GM12878 (cell line): ENCODE measurements around the gene SPINDOC. TPM values are rescaled to one million over a fixed set of nuclear protein-coding genes. Genes with fewer than 3 reads are reported as not detected.
A peak's percentile ranks its signal among the peaks of the same experiment; 100 is the strongest.

ENCODE experiments used
- CHD2 ChIP-seq: IDR thresholded peaks from 2 replicates; pipeline ENCODE4 v1.6.1; 2011; ENCODE audit warnings: low read depth, low read length, improper control_type of control experiment, borderline replicate concordance
- FOS ChIP-seq: IDR thresholded peaks from 3 replicates; pipeline ENCODE4 v1.6.1; 2011; ENCODE audit warnings: borderline replicate concordance; ENCODE audit not compliant: insufficient read length; ENCODE audit errors: extremely low read depth
- GATAD2B ChIP-seq: fragments of 450-650 bp; conservative IDR thresholded peaks from 2 replicates; pipeline ENCODE4 v1.6.1; 2017; ENCODE audit warnings: low read depth, mild to moderate bottlenecking, moderate library complexity
- HDAC2 ChIP-seq: fragments of 200-600 bp; sonication (generic); IDR thresholded peaks from 2 replicates; pipeline ENCODE4 v1.6.1; 2017
- LARP7 ChIP-seq: fragments of 450-650 bp; IDR thresholded peaks from 2 replicates; pipeline ENCODE4 v1.6.1; 2017; ENCODE audit warnings: mild to moderate bottlenecking
- NBN ChIP-seq: fragments of 450-650 bp; IDR thresholded peaks from 2 replicates; pipeline ENCODE4 v1.6.1; 2016
- NRF1 ChIP-seq: conservative IDR thresholded peaks from 2 replicates; pipeline ENCODE4 v1.6.1; 2011; ENCODE audit warnings: mild to moderate bottlenecking, low read depth, low read length, improper control_type of control experiment
- PML ChIP-seq: IDR thresholded peaks from 2 replicates; pipeline ENCODE4 v1.6.1; 2012; ENCODE audit warnings: low read length, inconsistent platforms
- RAD21 ChIP-seq: IDR thresholded peaks from 2 replicates; pipeline ENCODE4 v1.6.1; 2011; ENCODE audit warnings: mild to moderate bottlenecking, low read depth, low read length, moderate library complexity; ENCODE audit not compliant: insufficient read depth
- RUNX3 ChIP-seq: IDR thresholded peaks from 2 replicates; pipeline ENCODE4 v1.6.1; 2012; ENCODE audit warnings: low read length, inconsistent platforms
- SREBF2 ChIP-seq: IDR thresholded peaks from 2 replicates; pipeline ENCODE4 v1.6.1; 2012; ENCODE audit warnings: mild to moderate bottlenecking, low read length
- WRNIP1 ChIP-seq: IDR thresholded peaks from 2 replicates; pipeline ENCODE4 v1.6.1; 2011; ENCODE audit warnings: low read depth, low read length, improper control_type of control experiment, borderline replicate concordance
- ZNF274 ChIP-seq: IDR thresholded peaks from one replicate; pipeline ENCODE4 v1.8.0; 2011; ENCODE audit not compliant: insufficient read length, insufficient read depth
- polyA plus RNA-seq, 11 experiments: library from polyadenylated mRNA; depleted of rRNA in 4 of 11; unstranded in 6 of 11; stranded (reverse) in 5 of 11; fragments of >200 nt; fragmentation: Nextera tagmentation in 4 of 11; fragmentation: Illumina TruSeq in 1 of 11; extraction: Ambion mirVana in 4 of 11; extraction: Trizol in 1 of 11; gene quantifications; 1 replicate in 1 of 11; 2 replicates in 10 of 11; pipeline versions ENCODE4 v1.2.1 to v1.2.3, GENCODE V29; 2011 to 2016; ENCODE audit warnings: inconsistent platforms in 2 of 11, missing spikeins in 2 of 11, low read depth in 1 of 11
- total RNA-seq, 4 experiments: library from RNA; depleted of rRNA in 3 of 4; stranded (reverse); fragments of >200 nt in 3 of 4; fragmentation: Illumina TruSeq in 1 of 4; extraction: Trizol in 1 of 4; gene quantifications; 2 replicates each; pipeline versions ENCODE4 v1.2.1 to v1.2.3, GENCODE V29; 2013 to 2021
- TF ChIP-seq, protein P1 (sequence below): fragments of 450-650 bp; formaldehyde crosslinking; IDR thresholded peaks from 2 replicates; pipeline ENCODE4 v1.5.0; 2022; ENCODE audit warnings: mild to moderate bottlenecking, missing genetic modification characterization
- TF ChIP-seq, protein P2 (sequence below): IDR thresholded peaks from 2 replicates; pipeline ENCODE4 v1.6.1; 2011; ENCODE audit warnings: low read depth, mild to moderate bottlenecking, low read length, moderate library complexity, borderline replicate concordance; ENCODE audit errors: extremely low read depth
- TF ChIP-seq, protein P3 (sequence below): fragments of 150-350 bp; IDR thresholded peaks from 2 replicates; pipeline ENCODE4 v1.6.1; 2016; ENCODE audit warnings: low read depth, low read length
- TF ChIP-seq, protein P4 (sequence below): fragments of 150-350 bp; IDR thresholded peaks from 2 replicates; pipeline ENCODE4 v1.6.1; 2014; ENCODE audit warnings: mild to moderate bottlenecking, low read depth, low read length
- TF ChIP-seq, protein P5 (sequence below): fragments of 450-650 bp; formaldehyde crosslinking; IDR thresholded peaks from 2 replicates; pipeline ENCODE4 v1.4.0; 2022; ENCODE audit warnings: mild to moderate bottlenecking, moderate library complexity

SPINDOC gene
- total and polyA plus RNA-seq, 10 of the 15 experiments (the other 5 are each of a cell fraction or from before 2014, with no cell fraction given), result 0.88 to 38.2 (median 16.9) TPM

DNA sequence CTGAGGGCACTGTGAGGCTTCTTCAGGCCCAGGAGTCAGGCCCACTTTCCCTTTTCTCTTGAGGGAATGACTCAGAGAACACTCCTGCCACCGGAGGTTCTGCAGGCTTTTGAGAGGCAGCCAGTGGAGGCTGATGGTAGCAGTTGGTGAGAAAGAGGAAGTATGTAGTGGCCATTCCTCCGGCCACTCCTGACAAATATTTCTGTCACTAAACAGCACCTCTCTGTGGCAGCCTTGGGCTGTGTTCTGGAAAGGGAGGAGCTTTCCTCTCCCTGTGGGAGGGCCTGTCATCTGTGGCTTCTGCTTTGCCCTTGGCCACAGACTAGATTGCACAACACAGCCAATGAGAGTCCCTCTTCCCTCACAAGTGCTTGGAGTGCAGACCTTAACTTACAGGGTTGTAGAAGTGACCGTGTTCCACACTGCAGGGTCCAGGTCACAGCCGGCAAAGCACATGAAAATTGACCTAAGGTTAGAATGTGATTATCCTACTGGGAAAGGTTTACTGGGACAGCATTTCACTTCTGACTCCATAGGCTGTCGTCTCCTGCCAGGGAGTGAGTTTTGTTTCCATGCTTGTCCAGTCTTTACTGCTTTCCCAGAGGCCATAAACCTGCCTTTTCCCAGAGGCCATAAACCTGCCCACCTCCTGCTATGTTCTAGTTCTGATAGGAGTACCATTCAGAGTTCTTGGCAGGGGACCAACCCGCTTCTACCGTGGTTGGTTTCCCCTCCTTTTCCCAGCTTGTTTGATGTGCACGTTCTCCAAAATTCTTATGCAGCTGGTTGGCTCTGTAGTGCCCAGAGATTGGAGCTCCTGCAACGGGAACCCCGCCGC is 58.9 kb downstream of the SPINDOC start (continued):
- TF ChIP-seq, protein P1, sequence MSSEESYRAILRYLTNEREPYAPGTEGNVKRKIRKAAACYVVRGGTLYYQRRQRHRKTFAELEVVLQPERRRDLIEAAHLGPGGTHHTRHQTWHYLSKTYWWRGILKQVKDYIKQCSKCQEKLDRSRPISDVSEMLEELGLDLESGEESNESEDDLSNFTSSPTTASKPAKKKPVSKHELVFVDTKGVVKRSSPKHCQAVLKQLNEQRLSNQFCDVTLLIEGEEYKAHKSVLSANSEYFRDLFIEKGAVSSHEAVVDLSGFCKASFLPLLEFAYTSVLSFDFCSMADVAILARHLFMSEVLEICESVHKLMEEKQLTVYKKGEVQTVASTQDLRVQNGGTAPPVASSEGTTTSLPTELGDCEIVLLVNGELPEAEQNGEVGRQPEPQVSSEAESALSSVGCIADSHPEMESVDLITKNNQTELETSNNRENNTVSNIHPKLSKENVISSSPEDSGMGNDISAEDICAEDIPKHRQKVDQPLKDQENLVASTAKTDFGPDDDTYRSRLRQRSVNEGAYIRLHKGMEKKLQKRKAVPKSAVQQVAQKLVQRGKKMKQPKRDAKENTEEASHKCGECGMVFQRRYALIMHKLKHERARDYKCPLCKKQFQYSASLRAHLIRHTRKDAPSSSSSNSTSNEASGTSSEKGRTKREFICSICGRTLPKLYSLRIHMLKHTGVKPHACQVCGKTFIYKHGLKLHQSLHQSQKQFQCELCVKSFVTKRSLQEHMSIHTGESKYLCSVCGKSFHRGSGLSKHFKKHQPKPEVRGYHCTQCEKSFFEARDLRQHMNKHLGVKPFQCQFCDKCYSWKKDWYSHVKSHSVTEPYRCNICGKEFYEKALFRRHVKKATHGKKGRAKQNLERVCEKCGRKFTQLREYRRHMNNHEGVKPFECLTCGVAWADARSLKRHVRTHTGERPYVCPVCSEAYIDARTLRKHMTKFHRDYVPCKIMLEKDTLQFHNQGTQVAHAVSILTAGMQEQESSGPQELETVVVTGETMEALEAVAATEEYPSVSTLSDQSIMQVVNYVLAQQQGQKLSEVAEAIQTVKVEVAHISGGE, result no peak
- TF ChIP-seq, protein P2, sequence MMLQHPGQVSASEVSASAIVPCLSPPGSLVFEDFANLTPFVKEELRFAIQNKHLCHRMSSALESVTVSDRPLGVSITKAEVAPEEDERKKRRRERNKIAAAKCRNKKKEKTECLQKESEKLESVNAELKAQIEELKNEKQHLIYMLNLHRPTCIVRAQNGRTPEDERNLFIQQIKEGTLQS, result no peak
- TF ChIP-seq WRNIP1 (peak; percentile 95), FOS (no peak), RAD21 (peak; percentile 73), GATAD2B (0 out of 2 replicates have a peak, but pooled peaks have one; percentile 43), PML (no peak), NBN (peak; percentile 75; the same call in 1 of the 2 replicates), HDAC2 (no peak), RUNX3 (peak; percentile 41; the same call in 1 of the 2 replicates), NRF1 (no peak), ZNF274 (no peak), SREBF2 (no peak), LARP7 (no peak), CHD2 (0 out of 2 replicates have a peak, but pooled peaks have one; percentile 23)
- TF ChIP-seq, protein P3, sequence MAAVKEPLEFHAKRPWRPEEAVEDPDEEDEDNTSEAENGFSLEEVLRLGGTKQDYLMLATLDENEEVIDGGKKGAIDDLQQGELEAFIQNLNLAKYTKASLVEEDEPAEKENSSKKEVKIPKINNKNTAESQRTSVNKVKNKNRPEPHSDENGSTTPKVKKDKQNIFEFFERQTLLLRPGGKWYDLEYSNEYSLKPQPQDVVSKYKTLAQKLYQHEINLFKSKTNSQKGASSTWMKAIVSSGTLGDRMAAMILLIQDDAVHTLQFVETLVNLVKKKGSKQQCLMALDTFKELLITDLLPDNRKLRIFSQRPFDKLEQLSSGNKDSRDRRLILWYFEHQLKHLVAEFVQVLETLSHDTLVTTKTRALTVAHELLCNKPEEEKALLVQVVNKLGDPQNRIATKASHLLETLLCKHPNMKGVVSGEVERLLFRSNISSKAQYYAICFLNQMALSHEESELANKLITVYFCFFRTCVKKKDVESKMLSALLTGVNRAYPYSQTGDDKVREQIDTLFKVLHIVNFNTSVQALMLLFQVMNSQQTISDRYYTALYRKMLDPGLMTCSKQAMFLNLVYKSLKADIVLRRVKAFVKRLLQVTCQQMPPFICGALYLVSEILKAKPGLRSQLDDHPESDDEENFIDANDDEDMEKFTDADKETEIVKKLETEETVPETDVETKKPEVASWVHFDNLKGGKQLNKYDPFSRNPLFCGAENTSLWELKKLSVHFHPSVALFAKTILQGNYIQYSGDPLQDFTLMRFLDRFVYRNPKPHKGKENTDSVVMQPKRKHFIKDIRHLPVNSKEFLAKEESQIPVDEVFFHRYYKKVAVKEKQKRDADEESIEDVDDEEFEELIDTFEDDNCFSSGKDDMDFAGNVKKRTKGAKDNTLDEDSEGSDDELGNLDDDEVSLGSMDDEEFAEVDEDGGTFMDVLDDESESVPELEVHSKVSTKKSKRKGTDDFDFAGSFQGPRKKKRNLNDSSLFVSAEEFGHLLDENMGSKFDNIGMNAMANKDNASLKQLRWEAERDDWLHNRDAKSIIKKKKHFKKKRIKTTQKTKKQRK, result no peak
- TF ChIP-seq, protein P4, sequence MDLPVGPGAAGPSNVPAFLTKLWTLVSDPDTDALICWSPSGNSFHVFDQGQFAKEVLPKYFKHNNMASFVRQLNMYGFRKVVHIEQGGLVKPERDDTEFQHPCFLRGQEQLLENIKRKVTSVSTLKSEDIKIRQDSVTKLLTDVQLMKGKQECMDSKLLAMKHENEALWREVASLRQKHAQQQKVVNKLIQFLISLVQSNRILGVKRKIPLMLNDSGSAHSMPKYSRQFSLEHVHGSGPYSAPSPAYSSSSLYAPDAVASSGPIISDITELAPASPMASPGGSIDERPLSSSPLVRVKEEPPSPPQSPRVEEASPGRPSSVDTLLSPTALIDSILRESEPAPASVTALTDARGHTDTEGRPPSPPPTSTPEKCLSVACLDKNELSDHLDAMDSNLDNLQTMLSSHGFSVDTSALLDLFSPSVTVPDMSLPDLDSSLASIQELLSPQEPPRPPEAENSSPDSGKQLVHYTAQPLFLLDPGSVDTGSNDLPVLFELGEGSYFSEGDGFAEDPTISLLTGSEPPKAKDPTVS, result no peak
- TF ChIP-seq, protein P5, sequence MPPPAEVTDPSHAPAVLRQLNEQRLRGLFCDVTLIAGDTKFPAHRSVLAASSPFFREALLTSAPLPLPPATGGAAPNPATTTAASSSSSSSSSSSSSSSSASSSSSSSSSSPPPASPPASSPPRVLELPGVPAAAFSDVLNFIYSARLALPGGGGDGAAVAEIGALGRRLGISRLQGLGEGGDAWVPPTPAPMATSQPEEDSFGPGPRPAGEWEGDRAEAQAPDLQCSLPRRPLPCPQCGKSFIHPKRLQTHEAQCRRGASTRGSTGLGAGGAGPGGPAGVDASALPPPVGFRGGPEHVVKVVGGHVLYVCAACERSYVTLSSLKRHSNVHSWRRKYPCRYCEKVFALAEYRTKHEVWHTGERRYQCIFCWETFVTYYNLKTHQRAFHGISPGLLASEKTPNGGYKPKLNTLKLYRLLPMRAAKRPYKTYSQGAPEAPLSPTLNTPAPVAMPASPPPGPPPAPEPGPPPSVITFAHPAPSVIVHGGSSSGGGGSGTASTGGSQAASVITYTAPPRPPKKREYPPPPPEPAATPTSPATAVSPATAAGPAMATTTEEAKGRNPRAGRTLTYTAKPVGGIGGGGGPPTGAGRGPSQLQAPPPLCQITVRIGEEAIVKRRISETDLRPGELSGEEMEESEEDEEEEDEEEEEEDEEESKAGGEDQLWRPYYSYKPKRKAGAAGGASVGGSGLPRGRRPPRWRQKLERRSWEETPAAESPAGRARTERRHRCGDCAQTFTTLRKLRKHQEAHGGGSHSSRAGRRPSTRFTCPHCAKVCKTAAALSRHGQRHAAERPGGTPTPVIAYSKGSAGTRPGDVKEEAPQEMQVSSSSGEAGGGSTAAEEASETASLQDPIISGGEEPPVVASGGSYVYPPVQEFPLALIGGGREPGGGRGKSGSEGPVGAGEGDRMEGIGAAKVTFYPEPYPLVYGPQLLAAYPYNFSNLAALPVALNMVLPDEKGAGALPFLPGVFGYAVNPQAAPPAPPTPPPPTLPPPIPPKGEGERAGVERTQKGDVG (CRISPR knock-in tag), result no peak
